GM18909 (cell line): ENCODE results near the gene KRTAP10-2.

Experiments used
- ATAC-seq: cut with Tn5 transposase; IDR thresholded peaks from one replicate; pipeline ENCODE4 v1.9.1; 2021; ENCODE audit warnings: mild to moderate bottlenecking; ENCODE audit not compliant: unreplicated experiment, poor library complexity

Gene KRTAP10-2

GRCh38 chr21:44529011-44529421 lies 22.3 kb downstream of the KRTAP10-2 start:
- no peak for ATAC-seq

GRCh38 chr21:44528634-44528995 lies 22.7 kb downstream of the KRTAP10-2 start:
- ATAC-seq = no peak

- ATAC-seq = no peak
Observed at GRCh38 chr21:44527983-44528633, 23.2 kb downstream of the KRTAP10-2 start.

- no peak for ATAC-seq
Observed at GRCh38 chr21:44527156-44527982, 23.9 kb downstream of the KRTAP10-2 start.

GRCh38 chr21:44526096-44526997 lies 25.0 kb downstream of the KRTAP10-2 start:
- ATAC-seq = no peak

GRCh38 chr21:44525391-44526095 lies 25.8 kb downstream of the KRTAP10-2 start:
- ATAC-seq = no peak

- no peak for ATAC-seq
Observed at GRCh38 chr21:44524414-44525371, 26.6 kb downstream of the KRTAP10-2 start.

GRCh38 chr21:44523567-44524413 lies 27.5 kb downstream of the KRTAP10-2 start:
- ATAC-seq = no peak

- no peak for ATAC-seq
Observed at GRCh38 chr21:44522753-44523204, 28.5 kb downstream of the KRTAP10-2 start.

GRCh38 chr21:44521928-44522752 lies 29.2 kb downstream of the KRTAP10-2 start:
- ATAC-seq = no peak

- ATAC-seq = no peak
Observed at GRCh38 chr21:44521301-44521927, 29.9 kb downstream of the KRTAP10-2 start.

GRCh38 chr21:44520326-44521300 lies 30.7 kb downstream of the KRTAP10-2 start:
- ATAC-seq = no peak

- no peak for ATAC-seq
Observed at GRCh38 chr21:44519346-44520325, 31.7 kb downstream of the KRTAP10-2 start.

GRCh38 chr21:44518686-44519085 lies 32.6 kb downstream of the KRTAP10-2 start:
- no peak for ATAC-seq
